NCI-H446 (cell line): ENCODE measurements around the gene SUSD6.
"Not testable (repeated sequence)": the region's sequence is repeated elsewhere in the genome, so short reads cannot be mapped to it uniquely, and the experiment has no call there.

Experiments
- DNase-seq, 2 experiments: peaks; one replicate each; lab custom pipeline; 2025; lab: John Stamatoyannopoulos, UW

The SUSD6 gene

GRCh38 chr14:69694730-69695281, 83.4 kb downstream of the SUSD6 start:
- DNase-seq: no peak

GRCh38 chr14:69695322-69696203, 84.2 kb downstream of the SUSD6 start:
- DNase-seq: peak; percentile 22 to 73

GRCh38 chr14:69696204-69696527, 84.8 kb downstream of the SUSD6 start:
- no peak for DNase-seq

- no peak for DNase-seq
Observed at GRCh38 chr14:69696633-69697557, 85.5 kb downstream of the SUSD6 start.

GRCh38 chr14:69698572-69698971, 87.2 kb downstream of the SUSD6 start:
- DNase-seq: no peak

- DNase-seq: not testable (repeated sequence)
Observed at GRCh38 chr14:69699243-69699642, 87.8 kb downstream of the SUSD6 start.

- no peak for DNase-seq
Observed at GRCh38 chr14:69699748-69700303, 88.4 kb downstream of the SUSD6 start.

- no peak for DNase-seq
Observed at GRCh38 chr14:69700575-69700974, 89.2 kb downstream of the SUSD6 start.

- DNase-seq: no peak
Observed at GRCh38 chr14:69701291-69701690, 89.9 kb downstream of the SUSD6 start.

GRCh38 chr14:69701857-69702256, 90.5 kb downstream of the SUSD6 start:
- DNase-seq: no peak

GRCh38 chr14:69703047-69704039, 91.9 kb downstream of the SUSD6 start:
- DNase-seq: no peak

- no peak for DNase-seq
Observed at GRCh38 chr14:69704319-69704718, 92.9 kb downstream of the SUSD6 start.

GRCh38 chr14:69705706-69706105, 94.3 kb downstream of the SUSD6 start:
- DNase-seq: no peak

- no peak for DNase-seq
Observed at GRCh38 chr14:69708049-69708448, 96.7 kb downstream of the SUSD6 start.

GRCh38 chr14:69708586-69709560, 97.5 kb downstream of the SUSD6 start:
- DNase-seq: peak in 1 of 2 experiments; percentile 68

GRCh38 chr14:69710378-69710777, 99.0 kb downstream of the SUSD6 start:
- peak in 1 of 2 experiments; percentile 19 for DNase-seq

- DNase-seq: peak; percentile 87 to 96
Observed at GRCh38 chr14:69711065-69711464, 99.7 kb downstream of the SUSD6 start.

- DNase-seq: peak; percentile 75 to 97
Observed at GRCh38 chr14:69711477-69711876, 100.1 kb downstream of the SUSD6 start.

GRCh38 chr14:69711881-69712560, 100.6 kb downstream of the SUSD6 start:
- DNase-seq: peak; percentile 70 to 97
